ENCODE data around the gene PSG7.
"Not testable (repeated sequence)": the region's sequence is repeated elsewhere in the genome, so short reads cannot be mapped to it uniquely, and the experiment has no call there.

Gene PSG7

DNA sequence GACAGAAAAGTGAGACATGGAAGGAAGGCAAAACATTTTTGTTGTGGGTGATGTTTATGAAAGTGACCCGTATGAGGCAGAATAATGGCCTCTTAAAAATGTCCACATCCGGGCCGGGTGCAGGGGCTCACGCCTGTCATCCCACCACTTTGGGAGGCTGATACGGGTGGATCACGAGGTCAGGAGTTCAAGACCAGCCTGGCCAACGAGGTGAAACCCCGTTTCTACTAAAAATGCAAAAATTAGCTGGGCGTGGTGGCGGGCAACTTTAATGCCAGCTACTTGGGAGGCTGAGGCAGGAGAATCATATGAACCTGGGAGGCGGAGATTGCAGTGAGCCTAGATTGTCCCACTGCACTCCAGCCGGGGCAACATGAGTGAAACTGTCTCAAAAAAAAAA is 37.3 kb downstream of the PSG7 start:
- not testable (repeated sequence) for H4K91ac ChIP-seq (ENCODE audit: low read depth, low read length); H3K4me3 ChIP-seq (ENCODE audit: low read depth, low read length)
- WGBS (ENCODE audit: extremely low coverage, insufficient coverage, insufficient read length) = no CpG with 5 or more reads among the region's 12 CpGs

DNA sequence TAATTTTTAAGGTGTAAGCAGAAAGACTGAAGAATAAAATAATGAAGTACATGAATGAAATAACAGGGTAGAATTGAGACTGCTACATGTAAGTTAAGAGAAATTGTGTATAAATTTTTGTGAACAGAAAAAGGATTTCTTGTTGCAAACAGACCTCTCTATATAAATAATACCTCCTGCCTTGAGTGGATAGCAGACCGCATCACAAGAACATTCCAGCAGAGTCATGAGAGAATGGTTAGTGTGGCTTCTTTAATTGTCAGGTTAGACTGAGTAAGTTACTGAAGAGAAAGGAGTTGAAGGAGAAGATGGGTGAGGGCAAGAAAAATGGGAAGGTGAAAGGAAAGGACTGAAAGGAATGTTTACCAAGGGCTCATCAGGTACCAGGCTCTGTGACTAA is 37.9 kb downstream of the PSG7 start:
- H2BK5ac ChIP-seq (ENCODE audit: low read depth, low read length, poor library complexity); H3K9me3 ChIP-seq (ENCODE audit: insufficient read depth, low read depth, low read length); H3K4me3 ChIP-seq (ENCODE audit: low read depth, low read length); H2BK120ac ChIP-seq (ENCODE audit: insufficient read depth, low read length, poor library complexity); H3K27me3 ChIP-seq (ENCODE audit: insufficient read depth, low read length); H3K4me2 ChIP-seq (ENCODE audit: low read length); H3K4me1 ChIP-seq (ENCODE audit: control insufficient read depth in 1 of 2, insufficient read depth in 2 of 2, low read length in 2 of 2); H3K23ac ChIP-seq (ENCODE audit: low read length); H2BK12ac ChIP-seq (ENCODE audit: low read length); H3K18ac ChIP-seq (ENCODE audit: low read length); H4K91ac ChIP-seq (ENCODE audit: low read depth, low read length); H3K79me2 ChIP-seq (ENCODE audit: control insufficient read depth, insufficient read depth, low read length, poor library complexity); H3K14ac ChIP-seq (ENCODE audit: low read length); H4K12ac ChIP-seq (ENCODE audit: low read depth, low read length); H2AK5ac ChIP-seq (ENCODE audit: low read length); H3K27ac ChIP-seq (ENCODE audit: low read depth, low read length); H3K36me3 ChIP-seq (ENCODE audit: control insufficient read depth in 1 of 2, insufficient read depth in 2 of 2, low read length in 2 of 2); H3K4ac ChIP-seq (ENCODE audit: low read depth, low read length); H3K79me1 ChIP-seq (ENCODE audit: low read length); H2AFZ ChIP-seq (ENCODE audit: insufficient read depth, low read length, poor library complexity); H4K8ac ChIP-seq (ENCODE audit: low read depth, low read length); H3K9ac ChIP-seq (ENCODE audit: low read length): not testable (repeated sequence)
- peak in 1 of 2 donors; percentile 47 for DNase-seq
- no CpG with 5 or more reads among the region's 1 CpG for WGBS (ENCODE audit: extremely low coverage, insufficient coverage, insufficient read length)

More for the DNA sequence above, 37.3 kb downstream of the PSG7 start:
- H2BK12ac ChIP-seq (ENCODE audit: low read length); H3K36me3 ChIP-seq (ENCODE audit: control insufficient read depth in 1 of 2, insufficient read depth in 2 of 2, low read length in 2 of 2); H3K9me3 ChIP-seq (ENCODE audit: insufficient read depth, low read depth, low read length); H3K27me3 ChIP-seq (ENCODE audit: insufficient read depth, low read length); H3K4me1 ChIP-seq (ENCODE audit: control insufficient read depth in 1 of 2, insufficient read depth in 2 of 2, low read length in 2 of 2); H3K79me2 ChIP-seq (ENCODE audit: control insufficient read depth, insufficient read depth, low read length, poor library complexity); H3K79me1 ChIP-seq (ENCODE audit: low read length); H3K14ac ChIP-seq (ENCODE audit: low read length); H3K18ac ChIP-seq (ENCODE audit: low read length); H2BK5ac ChIP-seq (ENCODE audit: low read depth, low read length, poor library complexity); H3K4me2 ChIP-seq (ENCODE audit: low read length); H3K9ac ChIP-seq (ENCODE audit: low read length); H2AK5ac ChIP-seq (ENCODE audit: low read length); H4K8ac ChIP-seq (ENCODE audit: low read depth, low read length); H3K23ac ChIP-seq (ENCODE audit: low read length); H2AFZ ChIP-seq (ENCODE audit: insufficient read depth, low read length, poor library complexity); H3K27ac ChIP-seq (ENCODE audit: low read depth, low read length); H2BK120ac ChIP-seq (ENCODE audit: insufficient read depth, low read length, poor library complexity); H3K4ac ChIP-seq (ENCODE audit: low read depth, low read length); H4K12ac ChIP-seq (ENCODE audit: low read depth, low read length): not testable (repeated sequence)
- peak; percentile 44 to 61 for DNase-seq

DNA sequence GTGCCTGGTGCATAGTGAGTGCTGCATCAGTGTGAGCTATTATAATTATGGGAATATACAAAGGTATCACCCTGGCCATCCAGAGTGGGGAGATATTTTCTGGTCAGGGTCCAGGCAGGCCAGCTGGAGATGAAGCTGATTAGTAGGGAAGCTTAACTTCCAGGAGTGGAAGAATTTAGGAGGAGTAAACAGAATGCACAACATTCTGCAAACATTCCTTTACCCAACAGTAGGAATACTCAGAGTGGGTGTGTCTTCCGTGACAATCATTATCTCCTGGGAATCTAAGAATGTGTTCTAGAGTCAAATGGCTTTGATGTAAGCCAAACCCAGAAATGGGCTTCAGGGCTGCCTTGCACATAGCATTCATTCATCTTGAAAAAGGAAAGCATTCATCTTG is 38.4 kb downstream of the PSG7 start:
- H3K23ac ChIP-seq (ENCODE audit: low read length); H2BK12ac ChIP-seq (ENCODE audit: low read length); H3K18ac ChIP-seq (ENCODE audit: low read length); H3K9ac ChIP-seq (ENCODE audit: low read length); H3K4me3 ChIP-seq (ENCODE audit: low read depth, low read length); H3K4me1 ChIP-seq (ENCODE audit: control insufficient read depth in 1 of 2, insufficient read depth in 2 of 2, low read length in 2 of 2); H3K4ac ChIP-seq (ENCODE audit: low read depth, low read length); H4K91ac ChIP-seq (ENCODE audit: low read depth, low read length); H2BK5ac ChIP-seq (ENCODE audit: low read depth, low read length, poor library complexity); H2AFZ ChIP-seq (ENCODE audit: insufficient read depth, low read length, poor library complexity); H3K4me2 ChIP-seq (ENCODE audit: low read length); H3K79me2 ChIP-seq (ENCODE audit: control insufficient read depth, insufficient read depth, low read length, poor library complexity); H3K79me1 ChIP-seq (ENCODE audit: low read length); H2AK5ac ChIP-seq (ENCODE audit: low read length); H3K9me3 ChIP-seq (ENCODE audit: insufficient read depth, low read depth, low read length); H3K27ac ChIP-seq (ENCODE audit: low read depth, low read length); H3K27me3 ChIP-seq (ENCODE audit: insufficient read depth, low read length); H2BK120ac ChIP-seq (ENCODE audit: insufficient read depth, low read length, poor library complexity); DNase-seq; H4K12ac ChIP-seq (ENCODE audit: low read depth, low read length); H3K36me3 ChIP-seq (ENCODE audit: control insufficient read depth in 1 of 2, insufficient read depth in 2 of 2, low read length in 2 of 2); H3K14ac ChIP-seq (ENCODE audit: low read length); H4K8ac ChIP-seq (ENCODE audit: low read depth, low read length): not testable (repeated sequence)
- WGBS (ENCODE audit: extremely low coverage, insufficient coverage, insufficient read length) = no CpG with 5 or more reads among the region's 1 CpG

DNA sequence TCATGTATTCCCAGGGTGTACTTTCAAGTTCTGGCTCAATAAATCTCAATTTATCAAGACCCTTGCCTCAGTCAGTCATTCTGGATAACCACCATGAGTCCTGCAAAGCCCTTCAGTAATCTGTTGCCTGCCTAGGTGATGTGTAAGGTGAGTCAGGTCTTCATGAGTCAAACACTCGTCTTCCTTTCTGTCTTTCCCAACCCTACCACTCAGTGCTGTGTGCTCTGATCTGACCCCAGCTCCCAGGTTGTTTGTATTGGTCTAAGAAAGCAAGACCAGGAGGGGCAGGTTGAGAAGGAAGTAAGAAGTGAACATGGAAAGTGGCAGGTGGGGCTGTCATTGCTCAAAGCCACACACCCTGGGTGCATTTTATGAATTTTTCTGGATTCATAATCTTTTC is 39.3 kb downstream of the PSG7 start:
- not testable (repeated sequence) for H4K8ac ChIP-seq (ENCODE audit: low read depth, low read length); H3K4me1 ChIP-seq (ENCODE audit: control insufficient read depth in 1 of 2, insufficient read depth in 2 of 2, low read length in 2 of 2); H2BK120ac ChIP-seq (ENCODE audit: insufficient read depth, low read length, poor library complexity); H3K27ac ChIP-seq (ENCODE audit: low read depth, low read length); H2AFZ ChIP-seq (ENCODE audit: insufficient read depth, low read length, poor library complexity); H3K4me2 ChIP-seq (ENCODE audit: low read length); H3K36me3 ChIP-seq (ENCODE audit: control insufficient read depth in 1 of 2, insufficient read depth in 2 of 2, low read length in 2 of 2); H3K4ac ChIP-seq (ENCODE audit: low read depth, low read length); H3K4me3 ChIP-seq (ENCODE audit: low read depth, low read length); H3K79me2 ChIP-seq (ENCODE audit: control insufficient read depth, insufficient read depth, low read length, poor library complexity); H3K23ac ChIP-seq (ENCODE audit: low read length); H3K27me3 ChIP-seq (ENCODE audit: insufficient read depth, low read length); H2BK12ac ChIP-seq (ENCODE audit: low read length); H4K12ac ChIP-seq (ENCODE audit: low read depth, low read length); H3K14ac ChIP-seq (ENCODE audit: low read length); H4K91ac ChIP-seq (ENCODE audit: low read depth, low read length); H3K9ac ChIP-seq (ENCODE audit: low read length); H2BK5ac ChIP-seq (ENCODE audit: low read depth, low read length, poor library complexity); H3K9me3 ChIP-seq (ENCODE audit: insufficient read depth, low read depth, low read length); H3K79me1 ChIP-seq (ENCODE audit: low read length); H2AK5ac ChIP-seq (ENCODE audit: low read length); H3K18ac ChIP-seq (ENCODE audit: low read length)
- no CpG with 5 or more reads among the region's 1 CpG for WGBS (ENCODE audit: extremely low coverage, insufficient coverage, insufficient read length)
- DNase-seq = peak; percentile 22 to 67
